ENCODE measurements around the gene BHMT2.

BHMT2 gene

GRCh38 chr5:79120221-79120620 is 50.7 kb downstream of the BHMT2 start:
- DNase-seq (ENCODE audit: low spot score): no peak

GRCh38 chr5:79122973-79123372 is 53.4 kb downstream of the BHMT2 start:
- no peak for DNase-seq (ENCODE audit: low spot score)

- no peak for DNase-seq (ENCODE audit: low spot score)
Observed at GRCh38 chr5:79124607-79125006, 55.0 kb downstream of the BHMT2 start.

GRCh38 chr5:79130781-79131180 is 61.2 kb downstream of the BHMT2 start:
- no peak for DNase-seq (ENCODE audit: low spot score)

GRCh38 chr5:79133121-79133656 is 63.6 kb downstream of the BHMT2 start:
- no peak for DNase-seq (ENCODE audit: low spot score)

- peak; percentile 76 for DNase-seq (ENCODE audit: low spot score)
Observed at GRCh38 chr5:79133657-79134451, 64.3 kb downstream of the BHMT2 start.

GRCh38 chr5:79135790-79136553 is 66.4 kb downstream of the BHMT2 start:
- no peak for DNase-seq (ENCODE audit: low spot score)

- no peak for DNase-seq (ENCODE audit: low spot score)
Observed at GRCh38 chr5:79136618-79137017, 67.1 kb downstream of the BHMT2 start.

Measured in AG20443 (cell line).